ENCODE results near the gene TAS1R3.

TAS1R3 gene

GRCh38 chr1:1352786-1353388 is 21.8 kb downstream of the TAS1R3 start:
- TF ChIP-seq TAF1 (IDR thresholded peaks at IDR 0.05; ENCODE audit: borderline replicate concordance, insufficient read depth, low read length) = no peak
- no peak for TF ChIP-seq REST (IDR thresholded peaks at IDR 0.05; ENCODE audit: insufficient read depth in 1 of 2, low read depth in 2 of 2, low read length in 2 of 2)
- no peak for TF ChIP-seq FOXP2 (optimal IDR thresholded peaks at IDR 0.05; ENCODE audit: borderline replicate concordance, extremely low read depth, extremely low read length, insufficient read depth)
- TF ChIP-seq SIN3A (IDR thresholded peaks at IDR 0.05; ENCODE audit: borderline replicate concordance, insufficient read depth, low read length) = no peak
- no peak for TF ChIP-seq POLR2AphosphoS5 (IDR thresholded peaks at IDR 0.05; ENCODE audit: low read depth, low read length)

- TF ChIP-seq REST (IDR thresholded peaks at IDR 0.05; ENCODE audit: insufficient read depth in 1 of 2, low read depth in 2 of 2, low read length in 2 of 2) (no peak), SIN3A (IDR thresholded peaks at IDR 0.05; ENCODE audit: borderline replicate concordance, insufficient read depth, low read length) (no peak), TAF1 (IDR thresholded peaks at IDR 0.05; ENCODE audit: borderline replicate concordance, insufficient read depth, low read length) (no peak), POLR2AphosphoS5 (IDR thresholded peaks at IDR 0.05; ENCODE audit: low read depth, low read length) (no peak), FOXP2 (optimal IDR thresholded peaks at IDR 0.05; ENCODE audit: borderline replicate concordance, extremely low read depth, extremely low read length, insufficient read depth) (no peak)
These were observed 22.5 kb downstream of the TAS1R3 start for GRCh38 chr1:1353389-1354151.

- no peak for TF ChIP-seq REST (IDR thresholded peaks at IDR 0.05; ENCODE audit: insufficient read depth in 1 of 2, low read depth in 2 of 2, low read length in 2 of 2)
- no peak for TF ChIP-seq POLR2AphosphoS5 (IDR thresholded peaks at IDR 0.05; ENCODE audit: low read depth, low read length)
- no peak for TF ChIP-seq SIN3A (IDR thresholded peaks at IDR 0.05; ENCODE audit: borderline replicate concordance, insufficient read depth, low read length)
- TF ChIP-seq TAF1 (IDR thresholded peaks at IDR 0.05; ENCODE audit: borderline replicate concordance, insufficient read depth, low read length) = no peak
- no peak for TF ChIP-seq FOXP2 (optimal IDR thresholded peaks at IDR 0.05; ENCODE audit: borderline replicate concordance, extremely low read depth, extremely low read length, insufficient read depth)
These were observed 23.5 kb downstream of the TAS1R3 start for GRCh38 chr1:1354271-1355247.

GRCh38 chr1:1355416-1355815 is 24.3 kb downstream of the TAS1R3 start:
- TF ChIP-seq SIN3A (IDR thresholded peaks at IDR 0.05; ENCODE audit: borderline replicate concordance, insufficient read depth, low read length) = no peak

- TF ChIP-seq TAF1 (IDR thresholded peaks at IDR 0.05; ENCODE audit: borderline replicate concordance, insufficient read depth, low read length) (no peak), FOXP2 (optimal IDR thresholded peaks at IDR 0.05; ENCODE audit: borderline replicate concordance, extremely low read depth, extremely low read length, insufficient read depth) (no peak), SIN3A (IDR thresholded peaks at IDR 0.05; ENCODE audit: borderline replicate concordance, insufficient read depth, low read length) (no peak), POLR2AphosphoS5 (IDR thresholded peaks at IDR 0.05; ENCODE audit: low read depth, low read length) (no peak), REST (IDR thresholded peaks at IDR 0.05; ENCODE audit: insufficient read depth in 1 of 2, low read depth in 2 of 2, low read length in 2 of 2) (no peak)
These were observed 25.2 kb downstream of the TAS1R3 start for GRCh38 chr1:1356166-1356795.

All from PFSK-1 (cell line).